Measurements from ENCODE around the gene AKT2.

DNA sequence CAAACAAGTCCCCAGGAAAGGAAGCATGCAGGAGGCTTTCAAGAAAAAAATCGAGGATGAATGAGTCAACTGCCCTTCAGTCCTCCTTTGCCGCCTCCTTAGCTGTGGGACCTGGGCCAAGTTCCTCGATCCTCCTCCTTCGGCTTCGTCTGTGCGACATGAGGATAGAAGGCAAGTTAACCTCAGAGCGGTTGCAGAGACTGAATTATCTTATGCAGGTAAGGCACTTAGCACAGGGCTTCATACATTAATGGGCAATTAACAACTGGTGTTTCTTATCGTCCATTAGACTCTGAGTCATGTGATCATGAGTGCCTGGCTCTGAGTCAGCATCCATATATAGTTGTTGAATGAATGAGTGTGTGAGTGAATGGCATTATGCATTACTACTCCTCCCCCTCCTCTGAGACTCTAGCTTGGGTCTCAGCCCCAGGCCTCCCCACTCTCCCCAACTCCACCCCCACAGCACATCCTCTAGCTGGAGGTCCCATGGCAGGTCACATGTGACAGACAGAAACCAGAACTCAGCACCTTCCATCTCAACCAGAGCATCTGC, 65.3 kb downstream of the AKT2 start:
- TF ChIP-seq, protein P1, sequence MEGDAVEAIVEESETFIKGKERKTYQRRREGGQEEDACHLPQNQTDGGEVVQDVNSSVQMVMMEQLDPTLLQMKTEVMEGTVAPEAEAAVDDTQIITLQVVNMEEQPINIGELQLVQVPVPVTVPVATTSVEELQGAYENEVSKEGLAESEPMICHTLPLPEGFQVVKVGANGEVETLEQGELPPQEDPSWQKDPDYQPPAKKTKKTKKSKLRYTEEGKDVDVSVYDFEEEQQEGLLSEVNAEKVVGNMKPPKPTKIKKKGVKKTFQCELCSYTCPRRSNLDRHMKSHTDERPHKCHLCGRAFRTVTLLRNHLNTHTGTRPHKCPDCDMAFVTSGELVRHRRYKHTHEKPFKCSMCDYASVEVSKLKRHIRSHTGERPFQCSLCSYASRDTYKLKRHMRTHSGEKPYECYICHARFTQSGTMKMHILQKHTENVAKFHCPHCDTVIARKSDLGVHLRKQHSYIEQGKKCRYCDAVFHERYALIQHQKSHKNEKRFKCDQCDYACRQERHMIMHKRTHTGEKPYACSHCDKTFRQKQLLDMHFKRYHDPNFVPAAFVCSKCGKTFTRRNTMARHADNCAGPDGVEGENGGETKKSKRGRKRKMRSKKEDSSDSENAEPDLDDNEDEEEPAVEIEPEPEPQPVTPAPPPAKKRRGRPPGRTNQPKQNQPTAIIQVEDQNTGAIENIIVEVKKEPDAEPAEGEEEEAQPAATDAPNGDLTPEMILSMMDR (IDR thresholded peaks at IDR 0.05; ENCODE audit: low read length): no peak
- TF ChIP-seq EZH2 (optimal IDR thresholded peaks at IDR 0.05; ENCODE audit: low read depth, low read length) (no peak), EZH2phosphoT487 (IDR thresholded peaks at IDR 0.05; ENCODE audit: low read length) (no peak)

Data from MM.1S (cell line).